Daoy (cell line): ENCODE data around the gene OR52L1. TPM values are rescaled to one million over a fixed set of nuclear protein-coding genes. Genes with fewer than 3 reads are reported as not detected.
"Not testable (repeated sequence)": the region's sequence is repeated elsewhere in the genome, so short reads cannot be mapped to it uniquely, and the experiment has no call there.

Experiments
- DNase-seq: peaks from one replicate; pipeline ENCODE4 v3.0.0-alpha.2; 2015; ENCODE audit warnings: low read depth
- total RNA-seq: library from RNA; depleted of rRNA; stranded (reverse); fragments of >200 nt; shearing (Covaris generic); gene quantifications from 2 replicates; pipeline ENCODE4 v1.2.3, GENCODE V29; 2014; rRNA removed

The OR52L1 gene
- not detected in 2 replicates for total RNA-seq

DNA sequence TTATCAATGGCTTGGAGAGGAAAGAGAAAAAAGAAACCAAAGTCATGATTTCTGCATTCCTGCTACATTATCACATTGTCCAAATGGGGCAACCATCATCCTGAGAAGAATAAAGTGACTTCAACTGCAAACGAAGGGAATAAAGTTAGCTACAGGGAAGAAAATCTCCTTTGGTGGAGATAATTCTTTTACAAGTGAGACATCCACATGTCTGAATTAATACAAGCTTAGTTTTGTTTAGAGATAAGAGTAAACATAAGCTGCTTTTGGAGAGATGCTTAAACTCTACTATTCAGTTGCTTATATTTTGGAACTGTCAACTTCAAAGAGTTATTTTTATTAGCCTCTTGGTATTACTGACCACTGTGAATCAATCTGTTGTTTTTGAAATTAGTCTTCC is at the start of gene OR52L1:
TSS of gene OR52L1 (minus strand) at position 101 of the 400 bp plus-strand sequence. CDS start at position 46, 55 bp downstream.
- DNase-seq: no peak

DNA sequence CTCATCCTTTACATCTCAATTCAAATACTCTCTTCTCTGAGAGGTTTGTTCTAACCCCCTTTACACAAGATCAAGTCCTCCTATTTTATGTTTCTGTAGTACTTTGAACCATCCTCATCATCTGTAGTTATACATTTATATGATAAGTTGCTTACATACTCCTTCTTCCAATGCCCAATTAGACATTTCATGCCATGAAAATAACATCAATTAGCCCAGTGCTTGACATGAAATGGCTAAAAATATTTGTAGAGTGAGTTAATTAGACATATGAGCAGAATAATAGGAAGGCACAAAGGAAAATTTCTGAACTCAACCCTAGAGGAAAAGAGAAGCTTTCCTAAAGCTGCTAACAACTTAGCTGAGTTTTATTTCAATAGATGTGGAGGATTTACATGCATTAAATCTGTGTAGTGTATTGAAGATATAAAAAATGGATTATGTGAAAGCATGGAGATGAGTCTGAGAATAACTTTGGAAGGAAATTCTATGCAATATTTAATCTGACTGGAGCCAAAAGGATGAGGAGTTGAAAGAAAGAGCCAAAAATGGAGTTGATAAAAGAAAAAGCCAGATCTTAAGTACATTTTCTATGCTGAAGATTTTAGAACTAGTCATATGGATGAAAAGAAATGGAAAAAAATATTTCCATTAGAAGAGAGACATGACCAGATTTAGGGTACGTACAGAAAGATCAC is 44.1 kb upstream of the OR52L1 start, which contains the start of gene OR56A1:
TSS of gene OR56A1 (minus strand) at position 51 of the 698 bp plus-strand sequence. CDS start 3,066 bp downstream, outside the sequence.
- no peak for DNase-seq

DNA sequence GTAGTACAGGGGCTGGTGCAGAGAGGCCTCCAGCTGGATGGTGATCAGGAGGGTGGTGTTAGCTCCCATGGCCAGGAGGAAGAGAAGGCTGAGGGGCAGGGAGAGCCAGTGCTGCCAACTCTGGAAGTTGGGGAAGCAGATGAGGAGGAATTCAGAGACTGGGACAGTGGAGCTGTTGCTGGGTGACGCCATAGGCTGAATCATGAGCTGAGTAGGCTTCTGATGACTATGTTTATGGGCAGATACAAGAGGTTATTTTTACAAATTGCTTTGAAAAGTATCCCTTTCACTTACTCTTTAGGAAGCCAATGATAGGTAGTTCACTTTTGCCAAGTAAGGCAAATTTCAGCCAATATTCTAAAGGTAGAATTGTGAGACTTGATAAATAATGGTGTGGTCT is 40.7 kb upstream of the OR52L1 start:
- DNase-seq: peak; percentile 17

DNA sequence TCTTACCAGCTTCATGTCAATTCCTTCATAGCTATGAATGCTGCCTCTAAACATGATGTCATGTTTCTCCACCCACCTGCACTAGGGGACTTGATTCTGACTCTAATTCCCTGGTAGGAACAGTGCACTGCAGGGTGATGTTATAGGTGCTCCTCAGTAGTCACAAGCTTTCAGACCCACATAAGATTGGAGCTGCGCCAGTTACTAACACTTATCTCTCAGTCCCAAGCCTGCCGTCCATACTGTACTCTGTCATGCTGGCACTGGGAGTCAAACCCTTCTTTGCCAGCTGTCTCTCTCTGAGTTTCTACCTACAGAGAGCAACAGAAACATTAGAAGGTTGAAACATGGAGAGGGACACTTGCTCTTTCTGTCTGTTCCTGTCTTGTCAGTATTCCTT is 38.3 kb upstream of the OR52L1 start:
- no peak for DNase-seq

DNA sequence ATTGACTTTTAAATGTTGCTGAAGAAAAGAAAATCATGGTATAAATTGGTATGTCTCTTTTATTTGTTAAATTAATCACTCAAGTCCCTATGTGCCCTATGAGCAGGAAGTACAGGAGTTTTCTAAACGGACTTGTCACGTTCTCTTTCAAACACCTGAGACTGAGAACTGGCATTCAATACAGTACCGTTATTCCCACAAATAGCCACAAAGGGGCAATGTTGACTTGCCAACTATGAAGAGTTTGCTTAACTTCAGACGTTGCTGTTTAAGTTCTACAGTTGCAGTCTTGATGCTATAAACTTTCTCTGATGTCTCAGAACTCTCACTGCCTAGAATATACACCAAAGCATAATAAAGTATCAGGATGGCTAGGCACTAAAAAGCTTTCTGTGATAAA is 36.2 kb upstream of the OR52L1 start:
- DNase-seq: peak; percentile 13

DNA sequence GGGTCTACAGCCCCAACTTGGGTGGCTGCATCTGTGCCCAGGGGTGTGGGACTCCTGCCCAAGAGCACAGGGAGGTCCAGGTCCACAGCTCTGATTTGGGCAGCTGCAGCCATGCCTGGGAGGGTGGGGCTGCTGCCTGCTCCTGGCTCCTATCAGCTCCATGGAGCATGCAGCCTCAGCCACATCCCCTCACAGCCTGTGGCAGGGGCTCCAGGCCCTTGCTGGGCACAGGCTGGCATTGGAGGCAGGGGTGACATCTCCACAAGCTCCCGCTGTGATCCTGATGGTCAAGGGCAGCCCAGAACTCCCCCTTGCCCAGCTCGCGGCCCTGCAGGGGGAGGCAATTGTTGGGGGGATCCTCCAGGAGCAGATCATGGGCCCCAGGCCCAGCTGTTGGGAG is 26.3 kb upstream of the OR52L1 start:
- no peak for DNase-seq

DNA sequence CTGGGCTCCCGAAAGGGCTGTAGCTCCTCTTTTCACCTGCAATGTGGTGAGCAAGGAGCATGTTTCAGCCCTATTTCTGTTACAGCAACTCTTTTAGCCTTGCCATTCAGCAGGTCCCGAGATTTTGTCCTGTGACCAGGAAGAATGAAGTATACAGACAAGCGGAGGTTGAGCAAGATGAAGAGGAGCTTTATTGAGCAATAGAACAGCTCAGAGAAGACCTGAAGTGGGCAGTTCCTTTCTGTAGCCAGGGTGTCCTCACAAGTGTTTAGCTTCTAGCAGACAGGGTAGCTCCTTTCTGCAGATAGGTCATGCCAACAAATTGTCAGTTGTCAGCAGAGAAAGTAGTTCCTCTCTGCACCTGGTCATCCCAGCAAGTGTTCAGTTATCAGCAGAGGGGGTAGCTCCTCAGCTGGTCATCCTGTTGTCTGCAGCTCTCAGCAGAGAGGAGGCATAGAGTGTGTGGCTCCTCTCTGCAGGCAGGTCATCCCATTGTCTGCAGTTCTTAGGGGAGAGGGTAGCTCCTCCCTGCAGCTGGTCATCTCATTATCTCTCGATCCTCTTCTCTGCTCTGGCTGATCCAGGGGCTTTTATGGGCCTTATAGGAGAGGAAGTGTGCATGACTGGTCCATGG is 25.4 kb upstream of the OR52L1 start:
- DNase-seq: no peak

DNA sequence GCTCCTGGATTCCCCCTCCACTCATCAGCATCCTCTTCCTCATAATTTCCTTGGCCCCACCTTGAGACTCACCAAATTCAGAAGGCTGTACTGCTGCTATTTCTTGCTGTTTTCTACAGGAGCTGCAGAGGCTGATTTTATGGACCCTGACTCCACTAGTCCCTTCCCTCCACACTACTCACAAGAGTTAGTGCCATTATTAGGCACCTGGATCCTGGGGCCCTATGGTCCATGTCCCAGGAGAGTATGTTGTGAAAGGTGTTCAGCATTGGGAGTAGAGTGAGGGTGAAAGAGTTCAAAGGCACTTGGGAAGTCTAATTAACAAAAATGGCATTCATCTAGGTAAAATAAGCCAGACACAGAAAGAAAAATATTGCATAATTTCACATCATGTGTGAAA is 20.1 kb upstream of the OR52L1 start, which contains the start of gene OR56A4:
TSS of gene OR56A4 (minus strand) at position 101 of the 400 bp plus-strand sequence. CDS start 3,954 bp downstream, outside the sequence.
- no peak for DNase-seq

DNA sequence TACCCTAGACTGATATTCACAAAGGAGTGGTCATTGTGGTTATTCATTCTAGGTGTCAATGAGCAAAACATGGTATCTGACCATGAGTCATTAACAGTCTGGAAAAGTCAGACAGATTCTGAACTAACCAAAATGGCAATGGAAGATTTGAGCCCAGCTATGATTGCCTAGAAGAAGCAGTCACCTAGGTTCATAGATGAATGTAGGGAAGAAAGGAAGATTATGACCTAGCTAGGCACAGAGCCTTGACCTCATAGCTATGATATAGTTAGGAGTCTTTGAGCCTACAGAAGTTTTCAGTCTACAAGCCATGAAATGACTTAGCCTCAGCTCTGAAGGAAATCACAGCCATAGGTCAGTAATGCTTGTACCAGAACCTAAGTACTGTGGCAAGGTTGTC is 19.6 kb upstream of the OR52L1 start:
- no peak for DNase-seq

DNA sequence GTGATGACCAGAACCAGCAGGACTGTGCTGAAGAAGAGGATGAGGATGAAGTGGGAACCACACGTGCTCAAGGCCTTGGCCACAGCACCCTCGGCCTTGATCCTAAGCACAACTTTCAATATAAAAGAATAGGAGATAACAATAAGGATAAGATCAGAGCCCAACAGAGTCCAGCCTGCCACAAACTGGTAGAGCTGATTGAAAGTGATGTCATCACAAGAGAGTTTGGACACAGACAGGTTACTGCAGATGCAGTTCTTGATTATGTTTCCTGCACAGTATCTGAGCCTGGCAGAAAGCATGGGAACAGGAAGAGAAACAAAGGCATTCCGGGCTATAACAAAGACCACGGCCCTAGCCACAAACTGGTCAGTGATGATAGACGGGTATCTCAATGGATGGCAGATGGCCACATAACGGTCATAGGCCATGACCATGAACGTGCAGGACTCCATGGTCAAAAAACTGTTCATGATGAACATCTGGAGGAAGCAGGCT is 15.5 kb upstream of the OR52L1 start:
- no peak for DNase-seq

DNA sequence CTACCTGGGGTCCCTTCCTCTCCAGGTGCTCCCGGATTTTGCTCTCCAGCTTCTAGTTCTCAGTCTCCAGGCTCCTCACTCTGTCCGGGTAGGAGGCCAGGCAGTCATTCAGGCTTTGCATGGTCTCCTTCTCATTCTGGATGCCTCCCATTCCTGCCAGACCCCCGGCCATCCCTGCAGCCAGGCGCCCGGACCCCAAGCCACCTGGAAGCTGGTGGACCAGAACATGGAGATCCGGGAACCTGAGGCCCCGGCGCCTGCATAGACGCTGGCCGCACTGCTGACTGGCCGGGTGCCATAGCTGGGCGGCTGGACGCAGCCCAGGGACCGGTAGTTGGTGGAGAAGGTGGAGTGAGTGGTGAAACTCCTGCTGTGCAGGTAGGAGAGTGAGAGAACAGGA is 8.0 kb upstream of the OR52L1 start:
- no peak for DNase-seq

DNA sequence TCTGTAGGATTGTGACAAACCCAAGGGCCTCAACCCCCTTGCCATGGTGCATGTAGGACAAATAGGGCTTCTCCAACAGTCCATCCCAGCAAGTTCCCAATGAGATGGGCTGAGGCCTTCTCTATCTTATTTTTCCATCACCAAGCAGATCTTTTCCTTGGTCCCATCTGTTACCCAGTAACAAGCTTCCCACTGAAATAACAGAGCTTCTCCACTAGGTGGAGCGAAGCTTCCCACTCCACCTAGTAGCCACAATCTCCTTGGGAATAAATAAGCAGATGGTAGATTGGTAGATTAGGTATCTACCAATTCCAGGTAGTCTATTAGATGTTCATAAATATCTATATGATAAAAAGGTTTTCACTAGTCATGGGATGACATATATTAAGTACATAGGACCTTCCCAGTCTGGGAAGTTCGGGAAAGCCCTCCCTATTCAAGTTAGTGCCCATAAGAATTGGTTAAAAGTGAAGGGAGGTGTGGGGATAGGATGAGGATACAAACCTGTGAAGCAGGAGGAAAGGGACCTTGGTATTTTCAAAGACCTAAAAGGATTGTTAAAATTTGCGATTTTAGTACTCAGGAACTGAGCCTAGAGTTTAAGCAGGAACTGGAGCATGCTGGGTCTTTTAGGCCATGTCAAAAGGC is 5.9 kb upstream of the OR52L1 start:
- no peak for DNase-seq

DNA sequence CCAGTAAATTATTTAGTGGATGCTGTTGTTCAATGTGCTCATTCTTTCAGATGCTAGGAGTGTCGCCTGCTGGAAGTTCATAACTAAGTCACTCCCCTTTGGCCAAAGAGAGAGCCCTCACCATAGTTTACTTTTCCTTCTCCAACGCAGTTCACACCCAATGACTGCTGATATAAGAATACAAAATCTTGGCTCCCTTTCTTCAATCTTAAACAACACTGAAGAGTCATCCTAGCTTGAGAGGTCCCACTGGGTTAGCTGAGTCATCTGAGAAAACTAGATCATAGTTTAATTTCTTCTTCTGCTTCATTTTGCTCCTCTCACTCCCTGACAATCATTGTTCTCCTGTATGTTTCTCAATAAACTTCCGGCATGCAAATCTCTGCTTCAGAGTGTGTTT is 5.4 kb upstream of the OR52L1 start:
- DNase-seq: no peak

DNA sequence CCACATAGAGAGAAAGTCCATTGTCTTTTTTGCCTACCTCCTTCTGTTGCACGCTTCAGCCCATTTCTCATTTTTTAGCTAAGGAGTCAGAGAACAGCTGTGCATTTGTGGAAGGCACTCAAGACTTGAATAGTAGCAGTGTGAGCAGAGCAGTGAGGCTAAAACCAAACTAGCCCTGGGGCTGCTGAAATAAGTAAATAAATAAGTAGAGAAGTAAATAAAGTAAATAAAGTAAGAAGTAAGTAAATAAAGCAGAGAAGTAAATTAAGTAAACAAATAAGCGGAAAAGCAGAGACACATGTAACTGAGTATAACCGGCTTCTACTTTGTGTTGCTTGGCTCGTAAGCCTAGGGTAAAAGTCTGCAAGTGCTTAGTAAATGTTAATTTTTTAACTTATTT is 2.4 kb upstream of the OR52L1 start:
- DNase-seq: no peak

DNA sequence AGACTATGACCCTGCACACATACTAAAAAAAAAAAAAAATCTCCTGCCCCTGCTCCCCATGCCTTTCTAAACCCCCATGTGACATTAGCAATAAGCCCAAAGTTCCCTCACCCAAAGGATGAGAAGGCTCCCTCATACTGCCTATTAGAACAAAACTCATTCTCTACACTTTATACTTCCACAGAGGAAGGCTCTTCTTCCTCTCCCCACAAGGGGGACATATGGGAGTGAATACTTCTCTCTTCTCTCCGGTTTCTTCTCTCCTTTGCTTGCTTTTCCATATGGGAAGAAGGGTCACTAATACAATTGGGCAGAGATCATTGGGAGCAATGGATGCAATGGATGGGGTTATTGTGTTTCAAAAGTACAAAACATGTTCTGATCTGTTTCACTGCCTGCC is 3.3 kb downstream of the OR52L1 start:
- DNase-seq: no peak

DNA sequence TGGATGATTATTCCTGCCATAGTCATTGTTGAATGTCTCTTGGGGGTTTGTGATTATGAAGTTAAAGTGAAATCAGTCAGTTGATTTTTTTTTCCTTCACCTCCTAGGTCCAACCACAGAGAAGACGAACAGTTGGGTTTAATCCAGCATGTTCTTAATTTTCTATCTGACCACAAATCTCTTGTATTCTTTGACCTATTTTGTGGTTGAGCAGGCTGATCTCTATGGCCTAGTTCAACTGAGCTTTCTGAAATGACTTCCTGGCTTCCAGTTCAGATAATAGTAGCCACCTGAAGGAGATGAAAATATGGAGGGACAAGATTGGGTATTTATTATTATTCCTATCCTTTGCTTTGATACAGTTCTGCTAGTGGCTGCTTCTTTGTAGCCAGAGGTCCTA is 13.3 kb downstream of the OR52L1 start:
- no peak for DNase-seq

DNA sequence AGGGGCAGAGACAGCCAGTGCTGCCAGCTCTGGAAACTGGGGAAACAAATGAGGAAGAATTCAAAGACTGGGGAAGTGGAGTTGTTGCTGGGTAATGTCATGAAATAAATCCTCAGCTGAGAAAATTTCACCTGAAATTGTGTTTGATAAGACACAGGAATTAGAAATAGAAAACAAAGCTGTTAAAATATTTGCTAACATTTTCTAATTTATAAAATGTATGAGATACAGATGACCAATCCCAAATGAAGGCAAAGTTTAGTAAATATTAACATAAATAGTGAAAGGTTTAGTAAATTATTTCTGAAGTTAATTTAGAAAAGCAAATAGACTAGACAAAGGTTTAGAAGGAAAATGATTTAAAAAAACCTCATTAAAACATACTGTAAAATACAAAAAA is 18.4 kb downstream of the OR52L1 start, which contains the start of gene OR56A5:
TSS of gene OR56A5 (minus strand) at position 101 of the 400 bp plus-strand sequence. CDS start at position 101, 0 bp downstream.
- DNase-seq: no peak

DNA sequence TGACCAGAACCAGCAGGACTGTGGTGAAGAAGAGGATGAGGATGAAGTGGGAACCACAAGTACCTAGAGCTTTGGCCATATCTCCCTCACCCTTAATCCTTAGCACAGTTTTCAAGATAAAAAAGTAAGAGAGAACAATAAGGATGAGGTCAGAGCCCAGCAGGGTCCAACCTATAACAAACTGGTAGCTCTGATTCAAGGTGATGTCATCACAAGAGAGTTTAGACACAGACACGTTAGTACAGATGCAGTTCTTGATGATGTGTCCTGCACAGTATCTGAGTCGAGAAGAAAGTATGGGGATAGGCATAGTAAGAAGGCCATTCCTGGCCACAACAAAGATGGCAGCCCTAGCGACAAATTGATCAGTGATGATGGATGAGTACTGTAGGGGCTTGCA is 19.1 kb downstream of the OR52L1 start:
- DNase-seq: peak; percentile 7

DNA sequence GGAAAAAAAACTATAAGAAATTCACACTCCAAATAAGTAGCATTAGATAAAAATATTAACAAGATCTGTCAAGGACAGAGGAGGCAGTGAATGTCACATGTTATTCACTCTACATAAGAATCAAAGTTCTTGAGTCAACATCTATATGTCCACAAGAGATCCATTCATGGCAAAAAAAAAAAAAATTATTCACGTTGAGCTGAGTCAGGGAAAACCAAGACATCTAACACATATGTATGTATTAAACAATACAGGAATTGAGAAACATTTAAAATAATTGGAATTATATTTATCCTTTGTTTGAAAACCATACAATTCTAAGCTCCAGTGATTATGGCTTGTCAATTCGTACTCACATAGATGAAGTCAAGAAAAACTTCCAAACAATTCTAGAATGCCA is 19.8 kb downstream of the OR52L1 start:
- DNase-seq: no peak

DNA sequence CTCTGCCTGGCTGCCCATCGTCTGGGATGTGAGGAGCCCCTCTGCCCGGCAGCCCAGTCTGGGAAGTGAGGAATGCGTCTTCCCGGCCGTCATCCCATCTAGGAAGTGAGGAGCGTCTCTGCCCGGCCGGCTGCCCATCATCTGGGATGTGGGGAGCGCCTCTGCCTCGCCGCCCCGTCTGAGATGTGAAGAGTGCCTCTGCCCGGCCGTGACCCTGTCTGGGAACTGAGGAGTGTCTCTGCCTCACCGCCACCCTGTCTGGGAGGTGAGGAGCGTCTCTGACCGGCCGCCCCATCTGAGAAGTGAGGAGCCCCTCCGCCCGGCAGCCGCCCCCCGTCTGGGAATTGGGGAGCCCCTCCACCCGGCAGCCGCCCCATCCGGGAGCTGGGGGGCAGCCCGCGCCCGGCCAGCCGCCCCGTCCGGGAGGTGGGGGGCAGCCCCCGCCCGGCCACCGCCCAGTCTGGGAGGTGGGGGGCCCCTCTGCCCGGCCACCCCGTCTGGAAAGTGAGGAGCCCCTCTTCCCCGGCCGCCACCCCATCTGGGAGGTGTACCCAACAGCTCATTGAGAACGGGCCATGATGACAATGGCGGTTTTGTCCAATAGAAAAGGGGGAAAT is 26.0 kb downstream of the OR52L1 start:
- DNase-seq: not testable (repeated sequence)

DNA sequence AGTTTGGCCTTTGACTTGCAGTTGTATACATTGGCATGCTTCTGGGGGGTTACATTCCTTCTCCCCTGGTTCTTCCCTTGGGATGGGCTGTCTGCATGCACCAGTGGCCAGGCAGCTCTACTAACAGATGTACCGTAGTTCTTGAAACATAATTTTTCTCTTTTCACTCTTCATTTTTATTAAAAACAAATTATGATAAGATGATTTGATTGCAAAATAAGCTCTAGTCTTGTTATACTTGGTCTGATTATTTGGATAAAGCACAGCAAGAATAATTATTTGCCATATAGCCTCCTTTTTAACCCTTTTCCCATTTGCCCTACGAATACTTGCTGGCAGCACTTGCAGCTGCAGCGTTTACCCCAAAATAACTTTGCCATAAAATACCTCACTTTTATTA is 31.2 kb downstream of the OR52L1 start:
- no peak for DNase-seq

DNA sequence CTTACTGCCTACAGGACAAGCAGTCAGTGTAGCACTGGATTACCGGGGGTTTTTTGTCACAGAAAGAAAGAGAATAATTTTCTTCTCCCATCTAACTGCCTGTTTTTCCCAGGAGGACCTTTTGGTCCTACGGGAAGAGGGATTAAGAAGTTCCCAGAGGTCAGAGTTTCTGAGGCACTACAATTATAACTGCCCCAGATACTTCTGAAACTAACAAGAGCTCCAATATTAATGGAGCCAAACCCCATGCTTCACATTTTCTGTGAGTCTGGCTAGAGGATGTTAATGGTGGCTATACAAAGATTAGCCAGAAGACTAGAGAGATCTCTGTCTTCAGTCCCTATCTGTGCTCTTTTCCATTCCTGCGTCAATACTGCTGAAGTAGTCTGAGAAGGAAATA is 44.8 kb downstream of the OR52L1 start, which contains the start of gene OR56A3:
TSS of gene OR56A3 (plus strand) at position 301 of the 400 bp plus-strand sequence. CDS start 5,096 bp downstream, outside the sequence.
- no peak for DNase-seq
